HG02970 (cell line): ENCODE results near the gene RNF222.
A peak's percentile ranks its signal among the peaks of the same experiment; 100 is the strongest.
"Not testable (repeated sequence)": the region's sequence is repeated elsewhere in the genome, so short reads cannot be mapped to it uniquely, and the experiment has no call there.

Experiments
- ATAC-seq: cut with Tn5 transposase; IDR thresholded peaks from one replicate; pipeline ENCODE4 v1.9.1; 2021; ENCODE audit warnings: mild to moderate bottlenecking, moderate library complexity, moderate number of reproducible peaks; ENCODE audit not compliant: unreplicated experiment, low FRiP score

The RNF222 gene

GRCh38 chr17:8413328-8413727, 15.7 kb upstream of the RNF222 start:
- ATAC-seq, result no peak

GRCh38 chr17:8412089-8412488, 14.5 kb upstream of the RNF222 start:
- ATAC-seq, result no peak

- ATAC-seq, result no peak
These were observed 13.2 kb upstream of the RNF222 start for GRCh38 chr17:8410883-8411238.

- no peak for ATAC-seq
These were observed 12.6 kb upstream of the RNF222 start for GRCh38 chr17:8409966-8410882.

- no peak for ATAC-seq
These were observed 10.7 kb upstream of the RNF222 start for GRCh38 chr17:8408371-8408770.

- no peak for ATAC-seq
These were observed 8.5 kb upstream of the RNF222 start for GRCh38 chr17:8406174-8406573.

- ATAC-seq, result no peak
These were observed 7.9 kb upstream of the RNF222 start for GRCh38 chr17:8405499-8406016.

GRCh38 chr17:8402921-8403536, 5.4 kb upstream of the RNF222 start:
- ATAC-seq, result no peak

- no peak for ATAC-seq
These were observed 3.5 kb upstream of the RNF222 start for GRCh38 chr17:8401107-8401506.

- no peak for ATAC-seq
These were observed 1.4 kb upstream of the RNF222 start for GRCh38 chr17:8398980-8399379.

GRCh38 chr17:8394497-8394896, 3.1 kb downstream of the RNF222 start:
- ATAC-seq, result not testable (repeated sequence)

GRCh38 chr17:8393470-8394231, 4.0 kb downstream of the RNF222 start:
- ATAC-seq, result no peak

GRCh38 chr17:8392674-8393469, 4.8 kb downstream of the RNF222 start:
- ATAC-seq, result no peak

GRCh38 chr17:8392274-8392673, 5.4 kb downstream of the RNF222 start:
- no peak for ATAC-seq

- ATAC-seq, result no peak
These were observed 5.9 kb downstream of the RNF222 start for GRCh38 chr17:8391711-8392110.

- no peak for ATAC-seq
These were observed 9.5 kb downstream of the RNF222 start for GRCh38 chr17:8387914-8388651.

- ATAC-seq, result no peak
These were observed 10.8 kb downstream of the RNF222 start for GRCh38 chr17:8386841-8387240.

GRCh38 chr17:8384801-8385378, 12.7 kb downstream of the RNF222 start:
- ATAC-seq, result no peak

- peak; percentile 89 for ATAC-seq
These were observed 14.3 kb downstream of the RNF222 start, which contains the start of gene RPL26 for GRCh38 chr17:8383143-8383822. Gene RPL26 (minus strand): TSS chr17:8383193. CDS start chr17:8382310, 883 bp downstream.
